Measurements from ENCODE around the gene BIRC3.

BIRC3 gene

DNA sequence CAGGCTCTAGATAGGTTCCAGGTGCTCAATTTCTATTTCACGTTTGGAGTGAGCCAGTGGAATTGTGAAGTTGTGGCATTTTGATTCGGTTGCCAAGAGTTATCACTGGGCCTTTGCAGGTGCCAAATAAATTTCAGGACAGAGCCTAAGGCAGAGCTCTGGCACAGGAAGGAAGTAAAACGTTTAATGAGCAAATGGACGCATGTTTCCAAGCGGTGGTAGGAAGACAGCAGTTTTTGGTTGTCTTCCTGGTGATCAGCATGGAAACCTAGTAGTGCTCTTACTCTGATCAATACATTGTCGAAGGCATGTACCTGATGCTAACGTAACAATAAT lies 452 bp downstream of the BIRC3 start:
- ChIA-PET POLR2A (no interaction called here), CTCF (interaction anchor here (1.2 to 1.3 kb wide), 3 partner anchors 24 to 38 kb away, joined by 3 to 5 read pairs (median 4); no protein-coding TSS in a partner anchor)
- TF ChIP-seq, protein P1, sequence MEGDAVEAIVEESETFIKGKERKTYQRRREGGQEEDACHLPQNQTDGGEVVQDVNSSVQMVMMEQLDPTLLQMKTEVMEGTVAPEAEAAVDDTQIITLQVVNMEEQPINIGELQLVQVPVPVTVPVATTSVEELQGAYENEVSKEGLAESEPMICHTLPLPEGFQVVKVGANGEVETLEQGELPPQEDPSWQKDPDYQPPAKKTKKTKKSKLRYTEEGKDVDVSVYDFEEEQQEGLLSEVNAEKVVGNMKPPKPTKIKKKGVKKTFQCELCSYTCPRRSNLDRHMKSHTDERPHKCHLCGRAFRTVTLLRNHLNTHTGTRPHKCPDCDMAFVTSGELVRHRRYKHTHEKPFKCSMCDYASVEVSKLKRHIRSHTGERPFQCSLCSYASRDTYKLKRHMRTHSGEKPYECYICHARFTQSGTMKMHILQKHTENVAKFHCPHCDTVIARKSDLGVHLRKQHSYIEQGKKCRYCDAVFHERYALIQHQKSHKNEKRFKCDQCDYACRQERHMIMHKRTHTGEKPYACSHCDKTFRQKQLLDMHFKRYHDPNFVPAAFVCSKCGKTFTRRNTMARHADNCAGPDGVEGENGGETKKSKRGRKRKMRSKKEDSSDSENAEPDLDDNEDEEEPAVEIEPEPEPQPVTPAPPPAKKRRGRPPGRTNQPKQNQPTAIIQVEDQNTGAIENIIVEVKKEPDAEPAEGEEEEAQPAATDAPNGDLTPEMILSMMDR (IDR thresholded peaks at IDR 0.05; ENCODE audit: insufficient read depth, low read length, missing control alignments): no peak
- no peak for DNase-seq (ENCODE audit: low read depth, low spot score)
- H3K4me3 ChIP-seq (ENCODE audit: low read depth, low read length): peak overlapping the region; percentile 65

DNA sequence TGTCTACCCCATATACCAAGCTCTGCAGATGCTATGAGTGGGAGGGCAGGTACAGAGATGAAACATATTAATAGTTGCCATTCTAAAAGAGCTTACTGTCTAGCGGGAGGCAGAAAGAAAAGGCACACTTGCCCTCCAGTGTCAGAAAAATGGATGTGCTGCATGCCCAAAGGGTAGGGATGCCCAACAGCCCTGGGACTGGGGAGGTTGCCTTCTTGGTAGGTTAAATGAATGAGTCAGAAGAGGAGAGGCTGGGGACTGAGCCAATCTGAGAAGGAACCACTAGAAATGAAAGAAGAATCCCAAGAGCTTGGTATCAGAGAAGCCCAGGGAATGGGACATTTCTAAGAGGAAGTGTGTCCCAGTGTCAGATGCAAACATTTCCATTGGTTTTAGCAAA lies 1.2 kb downstream of the BIRC3 start:
- ChIA-PET POLR2A (no interaction called here), CTCF (interaction anchor here (1.2 to 1.3 kb wide), 3 partner anchors 24 to 39 kb away, joined by 3 to 5 read pairs (median 4); no protein-coding TSS in a partner anchor)
- TF ChIP-seq, protein P1 (IDR thresholded peaks at IDR 0.05; ENCODE audit: insufficient read depth, low read length, missing control alignments): no peak
- H3K4me3 ChIP-seq (ENCODE audit: low read depth, low read length): no peak overlapping the region
- DNase-seq (ENCODE audit: low read depth, low spot score): no peak

DNA sequence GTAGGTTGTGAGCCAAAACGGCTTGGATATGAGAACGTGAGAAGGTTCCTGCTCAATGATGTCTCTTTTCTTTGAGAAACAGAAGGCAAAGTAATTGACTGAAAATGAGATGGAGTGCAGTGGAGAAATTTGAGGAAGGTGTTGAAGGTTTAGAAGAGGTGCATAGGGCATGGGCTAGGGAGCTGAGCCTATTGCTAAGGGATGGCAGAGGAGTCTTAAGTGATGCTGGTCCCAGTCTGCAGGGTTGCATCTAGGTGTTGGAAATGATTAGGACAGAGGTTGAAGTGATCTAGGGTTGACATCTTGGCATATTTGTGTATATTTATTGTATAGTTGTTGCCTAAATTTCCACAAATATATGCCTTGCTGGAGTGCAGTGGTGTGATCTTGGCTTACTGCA lies 2.3 kb downstream of the BIRC3 start:
- no peak for DNase-seq (ENCODE audit: low read depth, low spot score)
- no peak overlapping the region for H3K4me3 ChIP-seq (ENCODE audit: low read depth, low read length)
- TF ChIP-seq, protein P1 (IDR thresholded peaks at IDR 0.05; ENCODE audit: insufficient read depth, low read length, missing control alignments): no peak
- ChIA-PET CTCF (interaction anchor here (1.2 to 2.5 kb wide), 2 partner anchors 23 to 81 kb away, joined by 4 to 12 read pairs; no protein-coding TSS in a partner anchor), POLR2A (no interaction called here)

DNA sequence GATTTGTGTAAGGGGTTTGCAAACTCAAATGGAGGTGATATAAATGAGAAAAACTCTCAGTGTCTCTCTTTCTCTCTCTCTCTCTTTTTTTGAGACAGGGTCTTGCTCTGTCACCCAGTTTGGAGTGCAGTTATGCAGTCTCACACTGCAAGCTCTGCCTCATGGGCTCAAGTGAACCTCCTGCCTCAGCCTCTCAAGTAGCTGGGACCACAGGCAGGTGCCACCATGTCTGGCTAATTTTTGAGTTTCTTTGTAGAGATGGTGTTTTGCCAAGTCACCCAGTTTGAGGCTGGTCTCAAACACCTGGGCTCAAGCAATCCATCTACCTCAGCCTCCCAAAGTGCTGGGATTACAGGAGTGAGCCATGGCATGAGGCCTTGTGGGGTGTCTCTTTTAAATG lies 2.9 kb downstream of the BIRC3 start:
- ChIA-PET CTCF (interaction anchor here (1.3 to 2.5 kb wide), 2 partner anchors 22 to 26 kb away, joined by 4 to 12 read pairs; no protein-coding TSS in a partner anchor), POLR2A (no interaction called here)
- TF ChIP-seq, protein P1 (IDR thresholded peaks at IDR 0.05; ENCODE audit: insufficient read depth, low read length, missing control alignments): no peak
- no peak overlapping the region for H3K4me3 ChIP-seq (ENCODE audit: low read depth, low read length)
- DNase-seq (ENCODE audit: low read depth, low spot score): no peak

DNA sequence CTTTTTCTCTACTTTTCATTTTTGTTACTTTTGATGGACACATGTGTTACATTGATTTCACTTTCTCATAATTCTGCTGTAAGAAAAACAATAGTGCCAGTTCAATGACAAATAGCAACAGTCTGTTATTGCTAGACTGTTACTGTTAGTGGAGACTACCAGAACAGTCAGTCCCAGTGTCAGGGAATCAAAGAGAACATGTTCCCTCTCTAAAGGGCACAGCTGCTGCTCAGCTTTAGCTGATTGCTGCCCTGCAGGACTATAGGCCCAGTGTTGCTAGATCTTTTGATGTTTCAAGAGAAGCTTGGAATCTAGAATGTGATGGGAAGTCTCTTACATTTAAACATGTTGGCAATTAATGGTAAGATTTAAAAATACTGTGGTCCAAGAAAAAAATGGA lies 3.4 kb downstream of the BIRC3 start:
- POLR2A ChIA-PET: no interaction called here
- no peak overlapping the region for H3K4me3 ChIP-seq (ENCODE audit: low read depth, low read length)
- DNase-seq (ENCODE audit: low read depth, low spot score): no peak
- TF ChIP-seq, protein P1 (IDR thresholded peaks at IDR 0.05; ENCODE audit: insufficient read depth, low read length, missing control alignments): no peak
- CTCF ChIA-PET: interaction anchor here (1.3 to 2.5 kb wide), 2 partner anchors 21 to 27 kb away, joined by 4 to 12 read pairs; no protein-coding TSS in a partner anchor

DNA sequence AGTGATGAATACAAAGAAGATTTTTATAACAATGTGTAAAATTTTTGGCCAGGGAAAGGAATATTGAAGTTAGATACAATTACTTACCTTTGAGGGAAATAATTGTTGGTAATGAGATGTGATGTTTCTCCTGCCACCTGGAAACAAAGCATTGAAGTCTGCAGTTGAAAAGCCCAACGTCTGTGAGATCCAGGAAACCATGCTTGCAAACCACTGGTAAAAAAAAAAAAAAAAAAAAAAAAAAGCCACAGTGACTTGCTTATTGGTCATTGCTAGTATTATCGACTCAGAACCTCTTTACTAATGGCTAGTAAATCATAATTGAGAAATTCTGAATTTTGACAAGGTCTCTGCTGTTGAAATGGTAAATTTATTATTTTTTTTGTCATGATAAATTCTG lies 5.3 kb downstream of the BIRC3 start:
- POLR2A ChIA-PET: no interaction called here
- no peak overlapping the region for H3K4me3 ChIP-seq (ENCODE audit: low read depth, low read length)
- no peak for DNase-seq (ENCODE audit: low read depth, low spot score)
- TF ChIP-seq, protein P1 (IDR thresholded peaks at IDR 0.05; ENCODE audit: insufficient read depth, low read length, missing control alignments): no peak
- CTCF ChIA-PET: interaction anchor here (1.0 kb wide), 1 partner anchor 20 kb away, joined by 6 read pairs; no protein-coding TSS in a partner anchor
